ENCODE data around the gene USP33. TPM values are rescaled to one million over a fixed set of nuclear protein-coding genes. Genes with fewer than 3 reads are reported as not detected.

The USP33 gene
- total and polyA plus RNA-seq, 2 experiments from 2014 or later = 54.2 to 77.6 TPM

- Histone ChIP-seq H3K4me3 (peak overlapping the region; percentile 29), H3K79me2 (ENCODE audit: insufficient read depth) (peaks cover 100% of the 10 kb centered on the region), H4K20me1 (ENCODE audit: insufficient read depth) (peaks cover 10% of the 10 kb centered on the region; the same call in 1 of the 2 replicates), H3K27ac (peak overlapping the region; percentile 39), H3K4me2 (ENCODE audit: unreplicated experiment) (peak overlapping the region; percentile 69), H2AFZ (no peak overlapping the region), H3K27me3 (replicated peaks; ENCODE audit: insufficient read depth) (no peaks in the 10 kb centered on the region), H3K9me2 (ENCODE audit: insufficient read depth) (no peaks in the 10 kb centered on the region), H3K9ac (peak overlapping the region; percentile 0; the same call in 1 of the 2 replicates), H3F3A (ENCODE audit: insufficient read depth) (peaks cover 38% of the 10 kb centered on the region), H3K36me3 (ENCODE audit: low read depth) (no peaks in the 10 kb centered on the region), H3K9me3 (ENCODE audit: low read depth) (no peaks in the 10 kb centered on the region), H3K4me1 (ENCODE audit: insufficient read depth) (peaks cover 68% of the 10 kb centered on the region)
- no peak for TF ChIP-seq EZH2 (IDR thresholded peaks at IDR 0.05; ENCODE audit: insufficient read depth, poor library complexity, severe bottlenecking)
- no peak for TF ChIP-seq EZH2phosphoT487 (IDR thresholded peaks at IDR 0.05; ENCODE audit: insufficient read depth, low read depth)
- WGBS, 2 experiments (ENCODE audit: low coverage in 1 of 2, low lambda C conversion rate in 2 of 2, missing lambda C conversion rate in 2 of 2) = 93 to 100% methylated on average over 1 of the region's 1 CpG
- DNase-seq = peak; percentile 36
- in situ Hi-C loops (cut with MboI) = no loop called here
These were observed 85.8 kb downstream of the USP33 start for GRCh38 chr1:77673716-77674355.

- Histone ChIP-seq H3K9ac (no peak overlapping the region), H3K27me3 (replicated peaks; ENCODE audit: insufficient read depth) (no peaks in the 10 kb centered on the region), H3F3A (ENCODE audit: insufficient read depth) (peaks cover 38% of the 10 kb centered on the region), H3K9me3 (ENCODE audit: low read depth) (no peaks in the 10 kb centered on the region), H4K20me1 (ENCODE audit: insufficient read depth) (0 out of 2 replicates have a peak, but pooled peaks cover 6% of the 10 kb centered on the region), H3K4me3 (no peak overlapping the region), H3K36me3 (ENCODE audit: low read depth) (no peaks in the 10 kb centered on the region), H3K4me1 (ENCODE audit: insufficient read depth) (peaks cover 60% of the 10 kb centered on the region), H3K27ac (peak overlapping the region; percentile 39), H3K9me2 (ENCODE audit: insufficient read depth) (no peaks in the 10 kb centered on the region), H3K79me2 (ENCODE audit: insufficient read depth) (peaks cover 100% of the 10 kb centered on the region), H3K4me2 (ENCODE audit: unreplicated experiment) (peak overlapping the region; percentile 69), H2AFZ (no peak overlapping the region)
- DNase-seq = no peak
- TF ChIP-seq EZH2phosphoT487 (IDR thresholded peaks at IDR 0.05; ENCODE audit: insufficient read depth, low read depth) = no peak
- no peak for TF ChIP-seq EZH2 (IDR thresholded peaks at IDR 0.05; ENCODE audit: insufficient read depth, poor library complexity, severe bottlenecking)
- WGBS, 2 experiments (ENCODE audit: low coverage in 1 of 2, low lambda C conversion rate in 2 of 2, missing lambda C conversion rate in 2 of 2) = 95 to 99% methylated on average over 6 of the region's 6 CpGs
- in situ Hi-C loops (cut with MboI) = no loop called here
These were observed 86.6 kb downstream of the USP33 start for GRCh38 chr1:77673030-77673429.

GRCh38 chr1:77672374-77672773 is 87.3 kb downstream of the USP33 start:
- in situ Hi-C loops (cut with MboI) = no loop called here
- Histone ChIP-seq H3K4me1 (ENCODE audit: insufficient read depth) (peaks cover 57% of the 10 kb centered on the region), H3K27ac (peak overlapping the region; percentile 39), H3K27me3 (replicated peaks; ENCODE audit: insufficient read depth) (no peaks in the 10 kb centered on the region), H3K9me3 (ENCODE audit: low read depth) (no peaks in the 10 kb centered on the region), H3K36me3 (ENCODE audit: low read depth) (no peaks in the 10 kb centered on the region), H2AFZ (no peak overlapping the region), H3K4me3 (peak overlapping the region; percentile 43), H3K79me2 (ENCODE audit: insufficient read depth) (peaks cover 100% of the 10 kb centered on the region), H3F3A (ENCODE audit: insufficient read depth) (peaks cover 38% of the 10 kb centered on the region), H3K9me2 (ENCODE audit: insufficient read depth) (no peaks in the 10 kb centered on the region), H4K20me1 (ENCODE audit: insufficient read depth) (0 out of 2 replicates have a peak, but pooled peaks cover 3% of the 10 kb centered on the region), H3K4me2 (ENCODE audit: unreplicated experiment) (peak overlapping the region; percentile 57), H3K9ac (0 out of 2 replicates have a peak overlapping the region, but pooled peaks have one; percentile 20)
- TF ChIP-seq EZH2phosphoT487 (IDR thresholded peaks at IDR 0.05; ENCODE audit: insufficient read depth, low read depth) (no peak), EZH2 (IDR thresholded peaks at IDR 0.05; ENCODE audit: insufficient read depth, poor library complexity, severe bottlenecking) (no peak)
- WGBS, 2 experiments (ENCODE audit: low coverage in 1 of 2, low lambda C conversion rate in 2 of 2, missing lambda C conversion rate in 2 of 2) = 83 to 92% methylated on average over 2 of the region's 2 CpGs
- no peak for DNase-seq

GRCh38 chr1:77671836-77672235 is 87.8 kb downstream of the USP33 start:
- H3K9ac ChIP-seq = 0 out of 2 replicates have a peak overlapping the region, but pooled peaks have one; percentile 20

More at GRCh38 chr1:77671836-77672235, 87.8 kb downstream of the USP33 start:
- Histone ChIP-seq H3F3A (ENCODE audit: insufficient read depth) (peaks cover 38% of the 10 kb centered on the region), H3K27me3 (replicated peaks; ENCODE audit: insufficient read depth) (no peaks in the 10 kb centered on the region), H3K9me3 (ENCODE audit: low read depth) (no peaks in the 10 kb centered on the region), H3K36me3 (ENCODE audit: low read depth) (no peaks in the 10 kb centered on the region), H3K4me2 (ENCODE audit: unreplicated experiment) (peak overlapping the region; percentile 57), H3K79me2 (ENCODE audit: insufficient read depth) (peaks cover 100% of the 10 kb centered on the region), H4K20me1 (ENCODE audit: insufficient read depth) (0 out of 2 replicates have a peak, but pooled peaks cover 3% of the 10 kb centered on the region), H3K27ac (peak overlapping the region; percentile 39), H2AFZ (peak overlapping the region; percentile 3; the same call in 1 of the 2 replicates), H3K4me1 (ENCODE audit: insufficient read depth) (peaks cover 57% of the 10 kb centered on the region), H3K9me2 (ENCODE audit: insufficient read depth) (no peaks in the 10 kb centered on the region), H3K4me3 (peak overlapping the region; percentile 43)
- WGBS, 2 experiments (ENCODE audit: low coverage in 1 of 2, low lambda C conversion rate in 2 of 2, missing lambda C conversion rate in 2 of 2) = 78 to 80% methylated on average over 5 of the region's 5 CpGs
- TF ChIP-seq EZH2phosphoT487 (IDR thresholded peaks at IDR 0.05; ENCODE audit: insufficient read depth, low read depth) (no peak), EZH2 (IDR thresholded peaks at IDR 0.05; ENCODE audit: insufficient read depth, poor library complexity, severe bottlenecking) (no peak)
- in situ Hi-C loops (cut with MboI) = no loop called here
- peak; percentile 74 for DNase-seq
